IPS DF 6.9 (cell line): Measurements from ENCODE around the gene PI3.
"Not testable (repeated sequence)": the region's sequence is repeated elsewhere in the genome, so short reads cannot be mapped to it uniquely, and the experiment has no call there.

Experiments used
- DNase-seq: peaks from one replicate; pipeline ENCODE4 v3.0.0-alpha.2; 2013; ENCODE audit warnings: low read depth, low spot score
- H3K27ac ChIP-seq: one replicate; pipeline ENCODE4 v1.5.1; 2013; ENCODE audit warnings: low read length, control low read depth
- H3K27me3 ChIP-seq: 2 replicates; pipeline ENCODE4 v1.6.1; 2013; ENCODE audit warnings: mild to moderate bottlenecking, low read length; ENCODE audit not compliant: control insufficient read depth, insufficient read depth
- H3K36me3 ChIP-seq: 2 replicates; pipeline ENCODE4 v1.6.1; 2013; ENCODE audit warnings: low read length; ENCODE audit not compliant: control insufficient read depth, insufficient read depth
- H3K4me1 ChIP-seq: 2 replicates; pipeline ENCODE4 v1.6.1; 2013; ENCODE audit warnings: low read length; ENCODE audit not compliant: control insufficient read depth, insufficient read depth
- H3K4me3 ChIP-seq: 2 replicates; pipeline ENCODE4 v1.5.1; 2013; ENCODE audit warnings: mild to moderate bottlenecking, low read length
- H3K9me3 ChIP-seq: 2 replicates; pipeline ENCODE4 v1.6.1; 2013; ENCODE audit warnings: low read length, inconsistent platforms; ENCODE audit not compliant: control insufficient read depth, insufficient read depth
- WGBS: extraction: QIAGEN DNeasy Blood & Tissue Kit; methylation state at CpG from one replicate; pipeline ENCODE4 v1.1.7; 2013; ENCODE audit warnings: mixed read lengths, missing lambda C conversion rate; ENCODE audit not compliant: insufficient read length, insufficient coverage; 5-methylcytosine and 5-hydroxymethylcytosine counted together

Gene PI3

GRCh38 chr20:45154183-45154582 is 20.5 kb upstream of the PI3 start:
- Histone ChIP-seq H3K36me3 (no peaks in the 10 kb centered on the region), H3K4me3 (no peak overlapping the region), H3K9me3 (no peaks in the 10 kb centered on the region), H3K27me3 (no peaks in the 10 kb centered on the region), H3K4me1 (no peaks in the 10 kb centered on the region; the same call in 1 of the 2 replicates), H3K27ac (no peak overlapping the region)
- no CpG with 5 or more reads among the region's 3 CpGs for WGBS
- no peak for DNase-seq

DNA sequence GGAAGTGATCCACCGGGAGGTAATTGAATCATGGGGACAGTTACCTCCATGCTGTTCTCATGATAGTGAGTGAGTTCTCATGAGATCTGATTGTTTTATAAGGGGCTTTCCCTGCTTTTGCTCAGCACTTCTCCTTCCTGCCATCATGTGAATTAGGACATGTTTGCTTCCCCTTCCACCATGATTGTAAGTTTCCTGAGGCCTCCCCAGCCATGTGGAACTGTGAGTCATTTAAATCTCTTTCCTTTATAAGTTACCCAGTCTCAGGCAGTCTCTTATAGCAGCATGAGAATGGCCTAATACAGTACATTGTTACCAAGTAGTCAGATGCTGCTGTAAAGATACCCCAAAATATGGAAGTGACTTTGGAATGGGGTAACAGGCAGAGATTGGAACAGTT is 19.9 kb upstream of the PI3 start:
- H3K4me3 ChIP-seq, H3K36me3 ChIP-seq, H3K27ac ChIP-seq, H3K27me3 ChIP-seq, H3K4me1 ChIP-seq, DNase-seq, H3K9me3 ChIP-seq: not testable (repeated sequence)
- WGBS = no CpG with 5 or more reads among the region's 1 CpG

- H3K36me3 ChIP-seq = no peaks in the 10 kb centered on the region
- H3K4me3 ChIP-seq = no peak overlapping the region
- H3K27me3 ChIP-seq = no peaks in the 10 kb centered on the region
- WGBS = no CpG with 5 or more reads among the region's 2 CpGs
- no peak for DNase-seq
- H3K4me1 ChIP-seq = no peaks in the 10 kb centered on the region
- no peak overlapping the region for H3K27ac ChIP-seq
- H3K9me3 ChIP-seq = no peaks in the 10 kb centered on the region
Observed at GRCh38 chr20:45156713-45157112, 18.0 kb upstream of the PI3 start.

DNA sequence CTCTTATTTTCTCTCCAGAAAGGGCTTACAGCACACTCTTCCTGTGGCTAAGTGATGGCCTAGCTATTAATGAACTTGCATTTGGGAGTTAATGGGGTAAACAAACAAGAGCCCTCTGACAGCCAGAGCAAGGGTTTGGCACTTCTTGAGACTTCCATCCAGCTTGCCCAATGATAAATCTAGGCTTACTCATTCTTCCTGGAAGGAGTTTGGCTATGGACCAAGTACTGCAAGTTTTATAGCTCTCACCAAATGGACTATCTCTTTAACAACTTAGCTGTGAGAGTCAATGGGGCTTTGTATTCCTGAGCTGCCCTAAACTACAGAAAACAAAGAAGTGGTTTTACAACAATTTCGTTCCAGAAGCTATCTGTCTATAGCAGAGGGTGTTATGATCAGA is 16.7 kb upstream of the PI3 start:
- DNase-seq = no peak
- no CpG with 5 or more reads among the region's 1 CpG for WGBS

GRCh38 chr20:45163083-45163803 is 11.5 kb upstream of the PI3 start:
- H3K27me3 ChIP-seq = no peaks in the 10 kb centered on the region
- DNase-seq = no peak
- no peak overlapping the region for H3K27ac ChIP-seq
- H3K9me3 ChIP-seq = no peaks in the 10 kb centered on the region
- H3K4me1 ChIP-seq = no peaks in the 10 kb centered on the region
- H3K4me3 ChIP-seq = no peak overlapping the region
- WGBS = no CpG with 5 or more reads among the region's 1 CpG
- no peaks in the 10 kb centered on the region for H3K36me3 ChIP-seq

More for the DNA sequence above, 16.7 kb upstream of the PI3 start:
- no peak overlapping the region for H3K4me3 ChIP-seq
- no peak overlapping the region for H3K27ac ChIP-seq
- no peaks in the 10 kb centered on the region for H3K4me1 ChIP-seq
- no peaks in the 10 kb centered on the region for H3K9me3 ChIP-seq
- no peaks in the 10 kb centered on the region for H3K36me3 ChIP-seq
- H3K27me3 ChIP-seq = no peaks in the 10 kb centered on the region

DNA sequence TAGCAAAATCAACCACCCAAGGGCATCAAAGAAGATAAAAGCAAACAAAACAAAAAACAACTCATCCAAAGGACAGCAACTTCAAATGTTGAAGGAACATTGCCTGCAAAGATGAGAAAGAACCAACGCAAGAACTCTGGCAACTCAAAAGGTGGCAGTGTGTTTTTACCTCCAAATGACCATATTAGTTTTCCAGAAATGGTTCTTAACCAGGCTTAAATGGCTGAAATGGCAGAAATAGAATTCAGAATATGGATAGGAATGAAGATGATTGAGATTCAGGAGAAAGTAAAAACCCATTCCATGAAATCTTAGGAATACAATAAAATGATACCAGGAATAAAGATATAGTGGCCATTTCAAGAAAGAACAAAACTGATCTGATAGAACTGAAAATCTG is 9.8 kb upstream of the PI3 start:
- no CpG with 5 or more reads among the region's 1 CpG for WGBS
- Histone ChIP-seq H3K9me3 (no peaks in the 10 kb centered on the region), H3K4me3 (no peak overlapping the region), H3K27ac (no peak overlapping the region), H3K36me3 (no peaks in the 10 kb centered on the region), H3K27me3 (no peaks in the 10 kb centered on the region), H3K4me1 (no peaks in the 10 kb centered on the region)
- no peak for DNase-seq

- no peaks in the 10 kb centered on the region for H3K4me1 ChIP-seq
- H3K27me3 ChIP-seq = no peaks in the 10 kb centered on the region
- H3K36me3 ChIP-seq = no peaks in the 10 kb centered on the region
- H3K9me3 ChIP-seq = no peaks in the 10 kb centered on the region
- no peak for DNase-seq
- H3K27ac ChIP-seq = no peak overlapping the region
- no peak overlapping the region for H3K4me3 ChIP-seq
- no CpG with 5 or more reads among the region's 1 CpG for WGBS
Observed at GRCh38 chr20:45173522-45173921, 1.2 kb upstream of the PI3 start.

DNA sequence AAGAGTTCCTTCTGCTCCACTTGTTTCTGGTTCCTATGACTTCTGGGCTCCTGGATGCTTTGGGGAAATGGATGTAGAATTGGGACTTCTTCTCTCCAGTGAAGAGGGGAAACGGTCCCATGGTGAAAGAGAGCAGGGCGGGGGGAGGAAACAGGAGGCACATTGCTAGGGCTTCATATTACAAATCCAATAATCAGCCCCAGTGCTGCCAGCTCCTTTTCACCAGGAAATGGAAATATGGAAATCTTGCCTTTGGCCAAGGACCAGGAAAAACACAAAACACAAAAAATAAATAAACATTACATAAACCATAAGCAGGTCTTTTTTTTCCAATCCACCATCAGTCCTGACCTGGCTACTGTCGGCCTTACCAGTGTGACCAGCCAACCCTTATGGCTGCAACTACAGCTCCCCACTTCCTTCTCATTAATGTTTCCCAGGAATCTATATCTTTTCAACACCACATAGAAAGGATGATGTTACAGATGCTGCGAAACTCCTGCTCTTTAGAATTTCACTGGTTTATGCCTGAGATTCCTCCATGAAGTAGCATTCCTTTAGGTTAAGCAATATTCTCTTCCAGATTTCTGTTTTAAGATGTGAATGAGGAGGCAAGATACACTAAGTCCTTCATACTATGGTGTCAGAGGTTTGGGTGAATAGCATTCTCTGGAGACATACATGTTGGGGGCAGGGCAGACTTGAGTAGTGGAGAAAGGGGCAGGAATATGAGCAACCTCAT is 2.0 kb downstream of the PI3 start:
- no CpG with 5 or more reads among the region's 4 CpGs for WGBS
- H3K9me3 ChIP-seq = no peaks in the 10 kb centered on the region
- H3K27me3 ChIP-seq = no peaks in the 10 kb centered on the region
- no peak for DNase-seq
- no peak overlapping the region for H3K4me3 ChIP-seq
- no peaks in the 10 kb centered on the region for H3K4me1 ChIP-seq
- H3K36me3 ChIP-seq = no peaks in the 10 kb centered on the region
- H3K27ac ChIP-seq = no peak overlapping the region

GRCh38 chr20:45179166-45179565 is 4.5 kb downstream of the PI3 start:
- Histone ChIP-seq H3K4me1 (no peaks in the 10 kb centered on the region), H3K9me3 (no peaks in the 10 kb centered on the region), H3K4me3 (no peak overlapping the region), H3K27me3 (no peaks in the 10 kb centered on the region), H3K36me3 (no peaks in the 10 kb centered on the region), H3K27ac (no peak overlapping the region)
- WGBS = no CpG with 5 or more reads among the region's 2 CpGs
- DNase-seq = no peak

DNA sequence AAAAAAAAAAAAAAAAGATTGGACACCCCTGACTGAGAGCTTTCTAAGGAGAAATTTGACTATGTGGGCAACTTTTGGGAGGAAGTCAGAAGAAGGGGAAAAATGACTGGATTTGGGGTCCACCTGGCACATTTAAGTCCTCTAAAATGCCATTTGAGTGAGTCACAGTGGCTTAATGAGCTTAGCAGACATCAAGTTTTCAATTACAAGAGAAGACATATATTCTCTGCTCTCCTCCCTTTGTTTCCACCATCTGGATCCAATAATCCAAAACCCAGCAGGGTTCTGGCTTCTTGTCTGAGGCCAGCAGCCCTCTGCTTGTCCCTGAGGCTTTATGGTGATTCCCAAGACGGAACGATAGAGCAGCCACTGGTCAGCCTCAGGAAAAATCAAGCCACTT is 6.9 kb downstream of the PI3 start:
- H3K27me3 ChIP-seq = no peaks in the 10 kb centered on the region
- no peak for DNase-seq
- no peak overlapping the region for H3K27ac ChIP-seq
- no peak overlapping the region for H3K4me3 ChIP-seq
- H3K4me1 ChIP-seq = no peaks in the 10 kb centered on the region
- H3K9me3 ChIP-seq = no peaks in the 10 kb centered on the region
- no peaks in the 10 kb centered on the region for H3K36me3 ChIP-seq
- WGBS = no CpG with 5 or more reads among the region's 2 CpGs

GRCh38 chr20:45183084-45183483 is 8.4 kb downstream of the PI3 start:
- DNase-seq = no peak
- WGBS = no CpG with 5 or more reads among the region's 2 CpGs
- Histone ChIP-seq H3K27me3 (no peaks in the 10 kb centered on the region), H3K4me3 (no peak overlapping the region), H3K4me1 (no peaks in the 10 kb centered on the region), H3K36me3 (no peaks in the 10 kb centered on the region), H3K9me3 (no peaks in the 10 kb centered on the region), H3K27ac (no peak overlapping the region)
